Stimulated activated CD8-positive, alpha-beta memory T cell treated with anti-CD3 and anti-CD28 coated beads, Interleukin-4, amount 100 ng/mL, for 48 hours (primary cell): ENCODE data around the gene ZNF691.
"Not testable (repeated sequence)": the region's sequence is repeated elsewhere in the genome, so short reads cannot be mapped to it uniquely, and the experiment has no call there.

Experiments used
- DNase-seq: peaks from one replicate; pipeline ENCODE4 v3.0.0-alpha.2; 2020

Gene ZNF691

DNA sequence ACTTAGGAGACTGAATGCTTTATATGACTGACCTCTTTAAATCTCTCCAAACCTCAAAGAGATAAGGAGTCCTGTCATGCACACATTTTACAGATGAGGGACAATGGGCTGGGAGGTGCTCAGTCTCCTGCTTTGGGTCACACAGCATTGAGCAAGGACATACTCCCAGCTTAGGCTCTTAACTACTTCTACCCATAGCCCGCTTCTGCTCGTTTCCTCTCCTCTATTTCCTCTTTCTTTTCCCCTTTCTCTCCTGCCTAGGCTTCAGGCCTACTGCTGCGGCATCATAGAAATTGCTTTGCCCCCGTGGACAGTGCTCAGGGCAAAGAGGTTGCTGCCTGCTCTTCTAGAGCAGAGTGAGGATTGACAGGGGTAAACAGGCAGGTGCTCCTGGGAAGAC is 12.4 kb upstream of the ZNF691 start:
- no peak for DNase-seq

DNA sequence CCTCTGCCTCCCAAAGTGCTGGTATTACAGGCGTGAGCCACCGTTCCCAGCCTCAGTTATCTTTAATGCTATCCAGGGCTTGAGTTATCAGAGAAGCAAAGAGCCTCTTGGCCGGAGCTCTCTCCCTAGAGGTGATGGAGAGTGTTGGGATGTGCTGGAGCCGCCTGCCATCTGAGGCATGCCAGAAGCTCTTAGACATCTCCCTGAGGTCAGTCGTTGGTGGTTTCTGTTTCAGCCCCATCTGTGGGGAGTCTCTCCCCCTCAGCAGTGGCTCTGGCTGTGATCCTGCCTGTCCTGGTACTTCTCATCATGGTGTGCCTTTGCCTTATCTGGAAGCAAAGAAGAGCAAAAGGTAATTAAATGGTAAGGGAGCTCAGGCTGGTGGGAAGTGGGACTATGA is 11.6 kb upstream of the ZNF691 start:
- DNase-seq: no peak

DNA sequence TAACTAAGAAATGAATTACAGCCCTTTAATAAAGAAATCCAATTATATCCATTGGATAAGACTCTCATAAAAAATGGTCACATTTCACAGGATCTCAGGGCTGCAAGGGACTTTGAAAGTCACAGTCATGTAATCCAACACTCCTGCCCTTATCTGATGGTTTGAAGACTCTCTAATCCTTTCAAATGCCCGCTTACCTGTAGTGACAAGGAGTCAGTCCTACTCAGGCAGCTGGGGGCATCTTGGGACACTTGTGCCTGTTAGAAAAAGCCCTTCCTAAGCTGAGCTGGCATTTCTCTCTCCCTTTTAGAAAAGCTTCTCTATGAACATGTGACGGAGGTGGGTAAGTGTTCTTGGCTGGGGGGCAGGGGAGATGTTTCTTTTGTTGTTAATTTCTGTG is 11.0 kb upstream of the ZNF691 start:
- DNase-seq: no peak

DNA sequence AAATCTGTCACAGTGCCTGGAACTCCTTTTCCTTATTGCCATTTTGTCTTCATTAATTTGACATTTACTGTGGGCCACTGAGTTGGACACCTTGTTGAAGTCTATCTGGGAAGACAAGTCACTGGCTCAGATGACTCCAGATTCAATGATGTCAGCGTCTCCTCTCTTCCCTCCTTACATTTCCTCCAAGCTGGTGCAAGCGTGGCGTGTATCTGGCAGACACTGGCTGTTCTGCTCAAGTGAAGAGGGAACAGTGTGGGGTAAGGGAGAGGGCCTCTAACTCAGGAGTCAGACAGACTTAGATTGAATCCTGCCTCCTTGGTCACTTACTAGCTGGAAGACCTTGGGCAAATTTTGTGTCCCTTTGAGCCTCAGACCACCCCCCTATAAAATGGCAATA is 8.7 kb upstream of the ZNF691 start:
- no peak for DNase-seq

DNA sequence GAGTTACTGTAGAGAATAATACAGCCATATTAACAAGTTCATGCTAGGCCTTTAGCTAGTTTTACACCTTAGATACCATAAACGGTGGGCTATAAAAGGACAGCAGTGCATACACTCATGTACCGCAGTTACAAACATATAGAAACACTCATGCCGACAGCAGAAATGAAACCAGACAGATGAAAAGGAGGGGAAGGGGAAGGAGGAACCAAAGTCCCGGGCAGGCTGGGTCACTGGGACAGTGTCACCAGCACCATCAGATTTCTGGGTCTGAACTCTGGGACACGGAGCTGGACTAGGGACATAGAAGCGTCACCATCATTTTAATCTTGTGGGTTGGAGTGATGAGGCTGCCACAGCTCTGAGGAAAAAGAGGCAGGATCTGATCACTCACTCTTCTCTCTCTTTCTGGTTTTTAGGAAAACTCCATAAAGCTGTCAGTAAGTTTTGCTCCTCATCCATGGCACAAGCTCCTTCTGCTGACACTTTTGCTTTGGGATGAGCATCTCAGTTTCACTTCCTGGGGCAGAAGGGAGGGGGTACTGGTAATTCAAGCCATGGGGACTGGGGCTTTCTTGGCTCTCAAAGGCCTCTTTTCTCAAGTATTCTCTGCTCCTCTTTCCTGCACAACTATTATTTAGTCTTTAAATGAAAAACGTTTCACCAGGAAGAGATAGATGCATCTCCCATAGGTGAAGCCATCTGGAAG is 7.8 kb upstream of the ZNF691 start:
- no peak for DNase-seq

DNA sequence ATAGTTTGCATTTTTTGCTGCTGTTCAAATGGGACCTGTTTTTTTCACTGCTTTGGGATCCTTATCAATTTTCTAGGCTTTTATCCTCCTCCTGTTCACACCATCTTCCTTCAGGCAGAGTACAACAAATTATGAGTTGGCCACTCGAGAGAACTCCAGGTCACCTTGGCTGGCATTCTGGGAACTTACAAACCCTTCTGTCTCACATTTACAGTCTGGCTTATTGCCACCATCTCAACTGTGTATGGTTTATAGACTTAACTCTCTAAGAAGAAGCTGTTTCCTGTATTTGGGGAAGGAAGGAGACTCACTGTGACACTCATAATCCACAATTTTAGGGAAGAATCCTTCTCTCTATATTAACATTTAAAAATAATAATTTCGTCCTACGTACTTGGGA is 5.4 kb upstream of the ZNF691 start:
- no peak for DNase-seq

DNA sequence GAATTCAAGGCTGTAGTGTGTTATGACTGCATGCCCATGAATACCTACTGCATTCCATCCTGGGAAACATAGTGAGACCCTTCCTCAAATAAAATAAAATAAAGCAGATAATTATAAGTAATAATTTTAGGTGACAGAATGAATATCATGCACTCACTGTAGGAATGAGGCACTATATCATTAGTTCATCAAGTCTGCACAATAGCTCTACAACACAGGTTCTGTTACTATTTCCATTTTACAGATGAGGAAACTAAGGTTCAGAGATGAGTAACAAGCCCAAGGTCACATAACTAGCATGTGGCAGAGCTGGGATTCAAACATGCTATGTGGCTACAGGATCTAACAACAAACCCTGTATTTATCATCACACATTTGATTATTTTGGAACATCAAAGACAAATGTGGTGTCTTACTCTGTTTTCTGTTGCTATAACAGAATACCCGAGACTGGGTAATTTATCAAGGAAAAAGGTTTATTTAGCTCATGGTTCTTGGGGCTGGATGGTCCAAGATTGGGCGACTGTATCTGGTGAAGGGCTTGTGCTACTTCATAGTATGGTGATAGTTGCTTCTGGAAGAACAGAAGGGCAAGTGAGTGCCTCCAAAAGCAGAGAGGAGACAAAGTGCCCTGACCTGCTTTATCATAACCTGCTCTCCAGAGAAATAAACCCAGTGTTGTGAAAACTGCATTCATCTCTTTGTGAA is 4.8 kb upstream of the ZNF691 start:
- DNase-seq: no peak

DNA sequence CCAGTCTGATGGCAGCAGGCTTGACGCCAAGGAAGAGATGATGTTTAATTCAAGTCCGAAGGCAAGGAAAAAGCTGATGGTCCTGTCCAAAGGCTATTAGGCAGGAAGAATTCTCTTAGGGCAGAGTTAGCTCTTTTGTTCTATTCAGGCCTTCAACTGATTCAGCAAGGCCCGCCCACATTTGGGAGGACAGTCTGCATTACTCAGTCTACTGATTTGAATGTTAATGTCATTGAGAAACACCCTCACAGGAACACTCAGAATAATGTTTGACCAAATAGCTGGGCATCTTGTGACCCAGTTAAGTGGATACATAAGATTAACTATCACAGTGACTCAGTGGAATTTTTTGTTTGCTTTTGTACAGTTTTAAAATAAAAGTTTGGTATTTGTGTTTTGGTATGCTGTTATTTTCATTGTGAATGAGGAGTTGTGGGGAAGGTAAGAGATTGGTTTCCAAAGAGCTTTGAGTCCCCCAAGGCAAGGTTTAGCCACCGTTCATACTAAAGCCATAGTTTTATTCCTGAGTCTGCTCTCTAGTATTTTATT is 1.7 kb upstream of the ZNF691 start:
- peak; percentile 36 for DNase-seq

DNA sequence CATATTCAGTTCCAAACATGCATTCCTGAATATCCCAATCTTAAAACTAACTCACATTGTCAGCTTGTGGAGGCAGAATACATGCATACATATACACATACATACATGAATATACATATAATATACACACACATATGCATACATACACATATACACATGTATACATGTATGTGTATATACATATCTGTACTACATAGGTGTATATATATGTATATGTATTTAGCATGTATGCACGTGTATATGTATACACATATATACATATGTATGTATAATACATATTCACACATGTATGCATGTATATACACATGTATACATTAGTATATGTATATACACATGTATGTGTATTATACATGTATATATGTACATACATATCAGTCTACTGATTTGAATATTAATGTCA is 1.2 kb upstream of the ZNF691 start:
- DNase-seq: no peak

DNA sequence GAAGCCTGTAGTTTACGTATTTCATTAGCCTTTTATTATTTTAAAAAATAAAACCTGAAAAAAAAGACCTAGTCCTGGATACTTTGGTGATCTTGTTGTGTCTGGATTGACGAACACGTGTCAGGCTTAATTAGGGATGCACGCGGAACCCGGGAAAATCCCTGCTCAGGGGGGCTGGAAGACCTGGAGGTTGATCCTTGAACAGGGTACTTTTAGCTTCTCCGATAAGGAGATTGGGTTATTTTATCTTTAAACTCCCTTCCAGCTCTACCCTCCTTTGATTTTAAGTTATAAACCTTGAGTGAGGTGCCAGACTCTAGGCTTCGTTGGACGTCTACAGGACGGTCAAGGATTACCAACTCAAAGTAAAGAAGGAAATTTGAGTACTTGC is 552 bp upstream of the ZNF691 start:
- DNase-seq: no peak

DNA sequence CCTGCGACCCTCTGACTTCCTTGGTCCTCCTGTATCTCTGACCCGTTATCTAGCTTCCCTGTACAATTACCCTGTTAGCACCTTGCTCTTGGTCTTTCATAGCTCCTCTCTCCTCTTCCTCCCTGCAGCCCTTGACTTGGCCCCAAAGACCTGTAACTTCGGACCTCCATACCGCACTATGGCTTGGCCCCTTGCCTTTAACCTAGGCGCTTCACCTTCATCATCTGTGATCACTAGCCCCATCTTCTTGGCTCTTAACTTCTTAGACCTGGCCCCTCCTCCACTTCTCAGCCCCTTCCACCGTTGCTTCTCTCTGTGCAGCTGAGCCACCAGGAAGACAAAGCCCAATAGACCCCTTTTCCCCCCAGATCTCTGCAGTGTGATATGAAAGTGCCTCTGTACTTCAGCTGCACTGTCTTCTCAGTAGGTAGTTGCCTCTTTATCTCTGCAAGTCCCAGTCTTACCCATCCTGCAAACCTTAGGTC is 740 bp downstream of the ZNF691 start:
- peak; percentile 27 for DNase-seq

DNA sequence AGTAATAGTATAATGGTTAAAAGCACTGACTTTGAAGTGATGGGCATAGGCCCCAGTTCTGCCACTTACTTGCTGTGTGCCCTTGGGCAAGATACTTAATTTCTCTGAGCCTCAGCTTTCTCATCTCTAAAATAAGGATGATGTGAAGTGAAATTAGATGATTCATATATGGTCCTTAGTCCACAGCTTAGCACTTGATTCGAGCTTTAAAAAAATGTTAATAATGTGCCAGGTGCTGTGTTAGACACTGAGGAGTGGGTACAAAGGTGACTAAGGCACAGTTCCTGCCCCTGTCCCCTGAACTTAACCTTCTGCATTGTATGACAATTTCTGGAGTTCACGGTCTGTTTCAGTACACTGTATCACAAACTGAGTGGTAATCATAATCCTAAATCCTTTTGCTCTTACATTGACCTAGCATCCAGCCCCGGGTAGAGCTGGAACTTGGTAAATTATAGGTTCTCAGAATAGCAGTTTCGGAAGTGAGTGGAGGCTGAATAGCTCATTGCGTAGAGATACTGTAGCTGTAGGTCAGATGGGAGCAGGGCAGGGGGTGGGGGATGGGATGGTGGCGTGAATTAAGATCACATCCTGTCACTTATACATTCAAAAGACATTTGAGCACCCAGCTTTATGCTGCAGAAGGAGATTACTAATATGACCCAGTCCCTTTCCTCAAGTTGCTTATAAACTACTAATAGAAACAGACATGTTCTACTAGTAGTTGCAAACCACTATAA is 1.5 kb downstream of the ZNF691 start:
- peak; percentile 31 for DNase-seq

DNA sequence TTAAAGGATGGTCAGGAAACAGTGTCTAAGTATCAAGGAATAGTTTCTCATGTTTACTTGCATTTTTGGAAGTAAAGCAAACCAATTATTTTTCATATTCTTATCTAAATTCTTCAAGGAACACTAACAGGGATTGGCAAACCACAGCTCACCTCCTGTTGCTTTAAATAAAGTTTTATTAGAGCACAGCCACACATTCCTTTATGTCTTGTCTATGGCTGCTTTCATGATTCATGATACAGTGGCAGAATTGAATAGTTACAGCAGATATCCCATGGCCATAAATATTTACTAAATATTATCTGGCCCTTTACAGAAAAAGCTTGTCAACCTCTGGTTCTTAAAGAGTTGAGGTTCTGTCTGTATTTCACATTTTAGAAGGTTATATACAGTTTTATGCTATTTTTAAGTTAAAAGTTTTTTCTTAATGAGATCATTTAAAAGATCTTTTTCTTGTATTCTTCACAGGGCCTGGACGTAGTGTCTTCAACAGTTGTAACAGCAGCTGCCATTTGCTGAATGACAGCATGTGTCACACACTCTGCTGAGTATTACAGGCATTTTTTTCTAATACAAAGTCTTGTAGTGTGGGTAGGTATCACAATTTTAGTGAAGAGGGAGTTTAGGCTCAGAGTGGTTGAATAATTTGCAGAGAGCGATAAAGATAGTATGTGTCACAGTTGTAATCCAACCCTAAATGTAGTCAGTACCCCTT is 2.6 kb downstream of the ZNF691 start:
- DNase-seq: no peak

DNA sequence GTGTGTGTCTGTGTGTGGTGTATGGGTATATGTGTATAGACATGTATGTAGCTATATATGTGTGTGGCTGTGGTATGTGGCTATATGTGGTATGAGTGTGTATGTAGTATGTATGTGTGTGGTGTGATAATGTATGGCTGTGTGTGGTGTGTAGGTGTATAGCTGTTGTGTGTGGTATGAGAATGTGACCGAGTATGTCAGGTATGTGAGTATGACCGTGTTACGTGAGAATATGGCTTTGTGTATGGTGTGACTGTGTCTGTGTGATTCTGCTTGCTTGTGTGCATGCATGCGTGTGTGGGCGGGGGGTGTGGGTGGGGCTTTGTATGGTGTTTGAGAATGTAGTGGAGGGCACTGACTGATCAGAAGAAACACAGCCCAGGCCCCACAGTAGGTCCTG is 3.5 kb downstream of the ZNF691 start:
- DNase-seq: no peak

DNA sequence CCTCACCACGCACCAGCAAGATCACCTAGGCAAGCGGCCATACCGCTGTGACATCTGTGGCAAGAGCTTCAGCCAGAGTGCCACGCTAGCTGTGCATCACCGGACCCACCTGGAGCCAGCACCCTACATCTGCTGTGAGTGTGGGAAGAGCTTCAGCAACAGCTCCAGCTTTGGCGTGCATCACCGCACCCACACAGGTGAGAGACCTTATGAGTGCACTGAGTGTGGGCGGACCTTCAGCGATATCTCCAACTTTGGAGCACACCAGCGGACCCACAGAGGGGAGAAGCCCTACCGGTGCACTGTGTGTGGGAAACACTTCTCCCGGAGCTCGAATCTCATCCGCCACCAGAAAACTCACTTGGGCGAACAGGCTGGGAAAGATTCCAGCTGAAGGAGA is 5.0 kb downstream of the ZNF691 start:
- DNase-seq: no peak

DNA sequence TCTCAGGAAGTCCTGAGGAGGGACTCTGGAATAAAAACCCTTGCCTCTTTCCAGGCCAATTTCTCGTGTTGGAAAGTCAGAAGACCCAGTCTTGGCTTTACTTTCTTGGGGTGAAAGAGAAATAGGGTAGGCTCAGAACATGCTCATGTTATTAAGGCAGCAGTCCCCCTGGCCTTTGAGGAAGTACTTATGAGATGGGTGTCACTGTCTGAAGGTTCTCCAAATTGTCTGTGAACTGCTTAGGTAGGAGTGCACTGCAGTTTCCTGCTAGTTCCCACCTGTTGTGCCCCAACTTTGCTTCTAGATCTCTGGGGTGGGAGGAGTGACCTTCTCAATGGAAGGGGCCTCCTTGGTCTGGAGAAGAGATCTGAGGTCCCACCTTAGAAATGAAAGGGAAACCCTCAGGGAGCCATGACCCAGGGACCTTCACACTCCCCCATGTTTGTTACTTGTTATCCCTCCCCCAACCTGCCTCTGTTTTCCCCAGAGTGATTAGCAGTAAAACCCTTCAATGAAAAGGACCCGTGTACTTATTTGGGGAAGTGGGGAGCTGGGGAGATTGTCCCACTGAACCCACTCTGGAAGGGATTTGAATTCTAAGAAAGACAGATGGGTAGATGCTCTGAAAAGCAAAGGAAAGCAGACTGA is 5.7 kb downstream of the ZNF691 start:
- no peak for DNase-seq

DNA sequence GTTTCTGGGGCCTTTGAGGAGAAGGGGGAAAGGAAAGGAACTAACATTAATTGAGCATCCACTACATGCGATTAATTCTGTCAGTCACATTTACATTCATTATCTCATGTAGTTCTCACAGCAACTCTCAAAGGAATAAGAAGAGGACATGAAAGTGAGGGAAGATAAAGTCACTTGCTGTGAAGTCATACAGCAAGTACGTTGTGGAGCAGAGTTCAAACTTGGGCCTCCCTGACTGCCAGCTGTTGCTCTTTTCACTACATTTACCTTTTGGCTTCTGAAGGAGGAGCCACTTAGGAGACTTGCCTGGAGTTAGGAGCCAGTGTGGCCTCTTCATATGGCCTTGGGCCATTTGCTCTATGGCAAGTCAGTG is 6.2 kb downstream of the ZNF691 start:
- DNase-seq: no peak

DNA sequence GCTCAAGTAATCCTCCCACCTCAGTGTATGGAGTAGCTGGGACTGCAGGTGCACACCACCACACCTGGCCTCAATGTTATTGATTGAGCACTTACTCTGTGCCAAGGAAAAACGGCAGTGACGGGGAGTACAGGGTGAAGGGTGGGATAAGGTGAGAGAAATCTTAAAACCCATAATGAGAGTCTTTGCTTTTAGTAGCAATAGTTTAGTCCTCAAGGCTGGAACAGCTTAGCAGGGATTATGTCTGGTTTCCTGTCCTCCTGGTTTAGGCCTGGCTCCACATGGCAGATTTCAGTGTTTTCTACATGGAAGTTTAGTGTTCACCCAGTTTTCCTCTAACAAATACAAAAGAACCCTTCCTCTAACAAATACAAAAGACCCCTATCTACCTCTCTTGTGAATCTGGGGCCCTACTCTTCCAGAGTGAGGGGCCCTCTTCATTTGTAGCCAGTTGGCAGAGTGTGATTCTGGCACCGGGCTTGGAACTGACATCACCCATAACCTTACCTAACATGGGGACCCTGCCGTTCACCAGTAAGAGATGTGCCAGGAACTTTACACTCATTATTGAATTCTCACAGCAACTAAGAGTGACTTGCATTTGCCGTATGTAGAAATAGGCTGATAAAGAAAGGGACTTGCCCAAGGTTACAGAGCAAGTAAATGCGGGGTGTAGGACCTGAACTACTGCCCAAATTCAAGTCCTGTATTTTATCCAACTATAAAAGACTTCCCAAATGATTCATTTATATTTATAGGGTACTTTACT is 6.9 kb downstream of the ZNF691 start:
- no peak for DNase-seq

DNA sequence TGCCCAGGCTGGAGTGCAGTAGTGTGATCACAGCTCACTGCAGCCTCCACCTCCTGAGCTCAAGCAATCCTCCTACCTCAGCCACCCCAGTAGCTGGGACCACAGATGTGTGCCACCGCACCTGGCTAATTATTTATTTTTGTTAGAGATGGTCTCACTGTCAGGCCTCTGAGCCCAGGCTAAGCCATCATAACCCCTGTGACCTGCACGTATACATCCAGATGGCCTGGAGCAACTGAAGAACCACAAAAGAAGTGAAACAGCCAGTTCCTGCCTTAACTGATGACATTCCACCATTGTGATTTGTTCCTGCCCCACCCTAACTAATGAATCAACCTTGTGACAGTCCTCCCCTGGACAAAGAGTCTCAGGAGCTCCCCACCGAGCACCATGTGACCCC is 10.1 kb downstream of the ZNF691 start:
- DNase-seq: not testable (repeated sequence)

DNA sequence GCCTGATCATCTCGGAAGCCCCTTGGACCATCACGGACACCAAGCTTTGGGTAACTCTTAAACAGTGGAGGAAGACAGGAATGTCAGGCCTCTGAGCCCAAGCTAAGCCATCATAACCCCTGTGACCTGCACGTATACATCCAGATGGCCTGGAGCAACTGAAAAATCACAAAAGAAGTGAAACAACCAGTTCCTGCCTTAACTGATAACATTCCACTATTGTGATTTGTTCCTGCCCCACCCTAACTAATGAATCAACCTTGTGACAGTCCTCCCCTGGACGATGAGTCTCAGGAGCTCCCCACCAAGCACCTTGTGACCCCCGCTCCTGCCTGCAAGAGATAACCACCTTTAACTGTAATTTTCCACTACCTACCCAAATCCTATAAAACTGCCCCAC is 13.0 kb downstream of the ZNF691 start:
- not testable (repeated sequence) for DNase-seq

DNA sequence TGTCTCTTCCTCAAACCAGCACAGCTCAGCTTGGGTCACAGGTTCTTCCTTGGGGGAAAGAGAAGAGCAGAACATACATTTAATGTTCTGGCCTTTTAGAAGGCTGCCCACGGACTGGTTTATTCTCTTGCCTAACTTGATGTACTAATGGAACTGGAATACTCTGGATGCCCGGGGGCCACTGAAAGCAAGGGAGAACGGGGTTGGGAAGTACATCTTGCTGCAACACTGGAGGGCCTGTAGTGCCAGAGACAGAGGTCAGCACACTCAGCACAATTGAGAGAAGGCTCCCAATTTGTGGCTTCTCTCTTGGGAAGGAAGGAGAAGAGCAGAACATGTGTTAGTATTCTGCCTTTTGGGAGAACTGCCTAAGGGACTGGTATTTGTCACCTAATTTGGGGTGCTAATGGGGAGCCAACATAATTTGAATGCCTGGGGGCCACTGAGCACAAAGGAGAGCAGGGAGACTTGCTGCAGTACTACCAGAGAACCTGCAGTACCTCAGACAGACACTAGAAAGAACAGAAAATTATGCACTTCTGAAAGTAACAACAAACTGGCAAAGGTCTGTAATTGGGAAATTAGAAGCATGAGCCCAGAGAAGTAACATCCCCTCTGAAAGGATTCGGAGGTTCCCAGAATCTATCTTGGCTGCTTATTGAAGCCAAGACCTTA is 14.1 kb downstream of the ZNF691 start:
- no peak for DNase-seq
